Stimulated activated effector memory CD8-positive, alpha-beta T cell treated with anti-CD3 and anti-CD28 coated beads, Interleukin-12 subunit alpha, Interleukin-12 subunit beta, amount 100 ng/mL, for 72 hours (primary cell): ENCODE results near the gene COL19A1.

ENCODE experiments used
- ATAC-seq: fragments of 150-1000 bp; cut with Tn5 transposase; 2 replicates; pipeline ENCODE4 v1.10.0; 2021
- DNase-seq, 2 donors: peaks; one replicate each; pipeline ENCODE4 v3.0.0; 2021 to 2022; ENCODE audit warnings: low spot score in 2 of 2
- H3K27ac Mint-ChIP-seq: one replicate; pipeline ENCODE4 v1.8.0; 2022; ENCODE audit warnings: mild to moderate bottlenecking, mixed read lengths
- H3K36me3 Mint-ChIP-seq: one replicate; pipeline ENCODE4 v1.8.0; 2022; ENCODE audit warnings: mild to moderate bottlenecking, mixed read lengths
- H3K4me1 Mint-ChIP-seq: one replicate; pipeline ENCODE4 v1.8.0; 2022; ENCODE audit warnings: mixed read lengths
- H3K4me3 Mint-ChIP-seq: one replicate; pipeline ENCODE4 v1.8.0; 2022; ENCODE audit warnings: mild to moderate bottlenecking, mixed read lengths
- H3K9me3 Mint-ChIP-seq: one replicate; pipeline ENCODE4 v1.8.0; 2022; ENCODE audit warnings: mixed read lengths

The COL19A1 gene

GRCh38 chr6:70124882-70125545 is 258.7 kb downstream of the COL19A1 start:
- Mint-ChIP-seq H3K9me3 (no peaks in the 10 kb centered on the region), H3K27ac (no peak overlapping the region), H3K4me3 (no peak overlapping the region), H3K36me3 (no peaks in the 10 kb centered on the region), H3K4me1 (no peaks in the 10 kb centered on the region)
- ATAC-seq (no peak), DNase-seq (no peak)

DNA sequence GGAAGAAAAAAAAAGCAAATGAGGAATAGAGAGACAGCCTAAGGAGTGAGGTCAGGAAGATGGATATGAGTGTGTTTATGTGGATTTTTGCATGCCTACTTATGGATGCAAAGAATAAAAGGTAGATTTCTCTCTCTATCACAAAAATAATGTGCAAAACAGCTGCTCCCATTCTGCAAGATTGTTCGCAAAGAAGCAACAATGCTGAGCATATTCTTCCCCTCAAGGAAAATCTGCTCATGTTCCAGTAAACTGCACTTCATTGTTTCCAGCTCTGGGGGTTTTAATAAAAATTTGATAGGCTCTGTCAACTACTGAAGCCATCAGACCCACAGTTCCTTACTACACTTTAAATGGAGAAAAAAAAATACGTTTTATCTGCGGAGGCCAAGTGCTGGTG is 259.2 kb downstream of the COL19A1 start:
- Mint-ChIP-seq H3K27ac (no peak overlapping the region), H3K4me3 (no peak overlapping the region), H3K36me3 (no peaks in the 10 kb centered on the region), H3K4me1 (no peaks in the 10 kb centered on the region), H3K9me3 (no peaks in the 10 kb centered on the region)
- no peak for ATAC-seq
- DNase-seq = no peak

DNA sequence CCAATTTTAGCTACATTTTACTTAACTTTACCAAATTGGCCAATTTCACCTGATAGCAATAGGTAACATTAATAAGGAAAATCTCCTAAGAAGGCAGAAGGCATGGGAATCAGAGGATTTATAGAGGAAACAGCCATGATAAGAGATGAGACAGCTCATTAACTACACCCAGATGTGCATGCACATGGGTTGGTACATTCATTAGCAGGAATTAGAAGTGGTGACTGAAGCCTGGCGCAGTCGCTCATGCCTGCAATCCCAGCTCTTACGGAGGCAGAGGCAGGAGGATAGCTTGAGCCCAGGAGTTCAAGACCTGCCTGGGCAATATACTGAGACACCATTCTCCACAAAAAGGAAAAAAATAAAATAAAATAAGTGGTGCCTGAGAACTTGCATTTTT is 263.0 kb downstream of the COL19A1 start:
- Mint-ChIP-seq H3K4me3 (no peak overlapping the region), H3K9me3 (no peaks in the 10 kb centered on the region)
- DNase-seq = no peak

DNA sequence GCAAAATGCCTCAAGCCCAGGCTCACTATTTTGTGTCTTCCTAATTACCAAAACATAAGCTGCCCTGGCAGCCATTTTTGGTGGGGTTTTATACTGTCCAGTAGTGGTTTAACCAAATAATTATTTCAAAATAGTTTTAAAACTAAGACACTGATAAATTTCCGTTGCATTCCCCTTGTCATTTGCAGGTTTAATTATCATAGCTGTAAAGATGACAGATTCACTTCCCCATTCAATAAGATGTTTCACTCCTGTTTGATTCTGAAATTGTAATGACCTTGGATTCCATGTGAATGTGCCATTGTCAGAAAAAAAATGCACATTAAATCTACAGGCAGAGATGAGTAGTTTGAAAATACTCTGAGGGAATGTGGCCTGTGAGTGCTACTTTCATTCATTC is 264.5 kb downstream of the COL19A1 start:
- DNase-seq = no peak
- no peak overlapping the region for H3K4me3 Mint-ChIP-seq
- H3K9me3 Mint-ChIP-seq = no peaks in the 10 kb centered on the region
- H3K4me1 Mint-ChIP-seq = no peaks in the 10 kb centered on the region
- no peak overlapping the region for H3K27ac Mint-ChIP-seq
- no peaks in the 10 kb centered on the region for H3K36me3 Mint-ChIP-seq
- ATAC-seq = no peak

More for the DNA sequence above, 263.0 kb downstream of the COL19A1 start:
- H3K36me3 Mint-ChIP-seq = no peaks in the 10 kb centered on the region
- no peak overlapping the region for H3K27ac Mint-ChIP-seq
- no peak for ATAC-seq
- no peaks in the 10 kb centered on the region for H3K4me1 Mint-ChIP-seq

GRCh38 chr6:70131528-70131927 is 265.2 kb downstream of the COL19A1 start:
- ATAC-seq = no peak
- Mint-ChIP-seq H3K9me3 (no peaks in the 10 kb centered on the region), H3K36me3 (no peaks in the 10 kb centered on the region), H3K4me1 (no peaks in the 10 kb centered on the region), H3K27ac (no peak overlapping the region), H3K4me3 (no peak overlapping the region)
- no peak for DNase-seq

- Mint-ChIP-seq H3K9me3 (no peaks in the 10 kb centered on the region), H3K4me1 (no peaks in the 10 kb centered on the region), H3K4me3 (no peak overlapping the region), H3K36me3 (no peaks in the 10 kb centered on the region), H3K27ac (no peak overlapping the region)
- DNase-seq (no peak), ATAC-seq (no peak)
These were observed 266.9 kb downstream of the COL19A1 start for GRCh38 chr6:70133246-70133645.

DNA sequence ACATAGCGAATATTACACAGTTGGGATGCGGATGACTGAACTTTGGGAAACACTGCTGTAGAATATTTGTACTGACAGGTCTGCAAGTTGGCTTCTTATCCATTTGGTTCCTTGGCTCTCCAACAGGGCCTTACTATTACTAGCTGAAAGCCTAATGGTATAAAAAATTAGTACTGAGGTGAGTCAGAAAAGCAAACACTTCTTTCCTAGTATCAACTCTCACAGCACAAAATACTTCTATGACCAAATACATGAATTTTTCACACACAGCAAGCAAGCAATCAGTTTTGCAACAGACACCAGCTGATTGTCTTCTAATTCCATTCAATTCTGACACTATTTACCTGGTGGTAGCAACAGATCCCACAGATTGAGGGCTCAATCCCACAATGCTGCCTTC is 268.2 kb downstream of the COL19A1 start:
- no peak for ATAC-seq
- no peak overlapping the region for H3K4me3 Mint-ChIP-seq

DNA sequence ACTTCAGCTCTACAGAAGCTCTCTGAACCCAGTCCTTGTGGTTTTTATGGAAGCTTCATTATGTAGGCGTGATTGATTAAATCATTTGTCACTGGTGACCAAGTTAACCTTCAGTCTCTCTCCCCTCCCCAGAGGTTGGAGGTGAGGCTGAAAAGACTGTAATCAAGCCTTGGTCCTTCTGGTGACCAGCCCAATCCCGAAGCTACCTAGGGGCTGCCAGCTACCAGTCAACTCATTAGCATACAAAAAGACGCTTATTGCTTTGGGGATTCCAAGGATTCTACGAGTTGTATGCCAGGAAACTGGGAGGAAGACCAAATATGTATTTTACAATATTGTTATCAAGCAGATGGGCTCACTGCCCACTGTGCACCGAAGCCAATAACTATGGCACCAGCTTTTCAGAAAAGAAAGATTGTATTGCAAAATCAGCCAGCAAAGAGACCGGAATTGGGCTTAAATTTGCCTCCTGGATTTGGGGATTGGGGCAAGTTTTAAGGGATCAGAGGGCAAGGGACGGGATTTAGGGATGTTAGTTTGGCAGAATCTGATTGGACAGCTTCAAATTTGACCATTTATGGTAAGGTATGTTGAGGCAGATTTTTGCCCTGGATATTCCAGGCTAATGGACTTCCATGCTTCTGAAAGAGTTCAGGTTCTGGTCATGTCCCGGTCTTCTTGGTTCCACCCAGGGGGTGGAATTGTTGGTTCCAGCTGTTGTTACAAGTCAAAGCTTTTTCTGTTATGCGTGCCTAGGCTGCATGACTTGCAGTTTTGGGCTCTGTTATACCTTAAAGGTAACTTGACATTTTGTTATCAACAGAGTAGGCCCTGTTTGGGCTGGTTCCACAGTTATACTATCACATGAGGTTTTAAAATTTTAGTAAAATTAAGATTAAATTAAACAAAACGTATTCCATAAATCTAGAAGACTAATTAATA is 269.1 kb downstream of the COL19A1 start:
- no peak for DNase-seq
- H3K9me3 Mint-ChIP-seq = no peaks in the 10 kb centered on the region
- H3K36me3 Mint-ChIP-seq = no peaks in the 10 kb centered on the region
- H3K4me1 Mint-ChIP-seq = no peaks in the 10 kb centered on the region
- no peak overlapping the region for H3K27ac Mint-ChIP-seq
- H3K4me3 Mint-ChIP-seq = no peak overlapping the region
- ATAC-seq = no peak

More for the DNA sequence above, 268.2 kb downstream of the COL19A1 start:
- Mint-ChIP-seq H3K4me1 (no peaks in the 10 kb centered on the region), H3K9me3 (no peaks in the 10 kb centered on the region), H3K27ac (no peak overlapping the region), H3K36me3 (no peaks in the 10 kb centered on the region)
- no peak for DNase-seq

DNA sequence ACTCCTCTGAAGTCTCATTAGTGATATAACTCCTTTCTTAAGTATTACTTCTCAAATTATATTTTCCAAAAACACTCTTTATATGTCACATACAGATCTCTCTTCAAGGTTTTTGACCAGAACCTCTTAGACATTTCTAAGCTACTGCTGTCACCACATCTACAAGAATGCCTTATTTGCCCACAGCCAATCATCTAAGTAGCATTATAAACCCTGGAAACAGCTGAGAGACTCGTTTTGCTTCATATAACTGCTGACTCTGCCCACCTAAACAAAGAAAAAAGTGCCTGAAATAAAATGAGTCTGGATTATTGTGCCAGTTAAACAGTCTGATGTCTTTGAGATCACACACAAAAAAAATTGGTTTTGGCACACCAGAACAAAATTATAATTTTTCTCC is 270.6 kb downstream of the COL19A1 start:
- Mint-ChIP-seq H3K4me3 (no peak overlapping the region), H3K36me3 (no peaks in the 10 kb centered on the region), H3K9me3 (no peaks in the 10 kb centered on the region), H3K4me1 (no peaks in the 10 kb centered on the region), H3K27ac (no peak overlapping the region)
- no peak for ATAC-seq
- DNase-seq = no peak

DNA sequence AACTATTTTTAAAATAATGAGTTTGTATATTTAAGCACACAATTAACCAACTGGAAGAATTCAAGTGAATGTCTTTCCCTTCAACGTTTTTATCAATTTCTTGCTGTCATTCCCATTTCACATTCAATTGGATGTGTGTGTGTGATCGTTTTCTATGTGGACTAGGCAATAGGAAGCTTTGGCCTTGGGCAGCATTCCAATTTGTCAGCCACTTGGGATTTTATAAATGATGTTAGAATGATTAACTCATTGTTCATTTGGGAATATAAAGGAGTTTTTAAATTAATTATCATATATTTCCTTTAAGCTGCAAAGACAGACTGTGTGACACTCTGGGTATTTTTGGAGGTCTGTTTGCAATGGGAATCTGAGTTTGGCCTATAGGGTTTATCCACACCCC is 274.1 kb downstream of the COL19A1 start:
- no peaks in the 10 kb centered on the region for H3K4me1 Mint-ChIP-seq
- H3K36me3 Mint-ChIP-seq = no peaks in the 10 kb centered on the region
- H3K9me3 Mint-ChIP-seq = no peaks in the 10 kb centered on the region
- ATAC-seq (no peak), DNase-seq (no peak)
- no peak overlapping the region for H3K27ac Mint-ChIP-seq
- H3K4me3 Mint-ChIP-seq = no peak overlapping the region

DNA sequence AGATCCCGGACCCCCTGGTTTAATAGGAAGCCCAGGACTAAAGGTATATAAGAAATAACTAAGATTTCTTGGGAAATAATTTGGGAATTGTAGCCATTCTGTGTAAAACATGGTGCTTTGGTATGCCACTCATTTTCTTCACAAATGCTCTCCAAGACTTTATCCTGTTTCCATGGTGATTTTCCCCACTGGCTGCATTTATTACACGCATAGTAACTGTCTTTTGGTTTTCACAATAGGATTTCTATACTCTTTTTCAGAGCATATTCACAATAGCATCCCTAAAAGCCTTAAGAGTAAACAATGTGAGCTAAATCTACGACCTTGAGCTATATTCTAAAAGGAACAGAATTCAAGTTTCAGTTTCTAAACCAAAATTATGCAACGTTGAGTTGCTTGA is 275.7 kb downstream of the COL19A1 start:
- H3K4me3 Mint-ChIP-seq = no peak overlapping the region

GRCh38 chr6:70145178-70145577 is 278.8 kb downstream of the COL19A1 start:
- H3K9me3 Mint-ChIP-seq = no peaks in the 10 kb centered on the region
- H3K4me3 Mint-ChIP-seq = no peak overlapping the region
- H3K36me3 Mint-ChIP-seq = no peaks in the 10 kb centered on the region
- H3K27ac Mint-ChIP-seq = no peak overlapping the region
- H3K4me1 Mint-ChIP-seq = no peaks in the 10 kb centered on the region
- DNase-seq = no peak
- ATAC-seq = no peak

More for the DNA sequence above, 275.7 kb downstream of the COL19A1 start:
- no peaks in the 10 kb centered on the region for H3K4me1 Mint-ChIP-seq
- ATAC-seq = no peak
- H3K27ac Mint-ChIP-seq = no peak overlapping the region
- DNase-seq = no peak
- no peaks in the 10 kb centered on the region for H3K36me3 Mint-ChIP-seq
- no peaks in the 10 kb centered on the region for H3K9me3 Mint-ChIP-seq

- ATAC-seq = no peak
- Mint-ChIP-seq H3K4me1 (no peaks in the 10 kb centered on the region), H3K27ac (no peak overlapping the region), H3K36me3 (no peaks in the 10 kb centered on the region), H3K9me3 (no peaks in the 10 kb centered on the region), H3K4me3 (no peak overlapping the region)
- DNase-seq = no peak
These were observed 282.9 kb downstream of the COL19A1 start for GRCh38 chr6:70149209-70149788.

- no peak for DNase-seq
- ATAC-seq = no peak
- Mint-ChIP-seq H3K36me3 (no peaks in the 10 kb centered on the region), H3K27ac (no peak overlapping the region), H3K4me1 (no peaks in the 10 kb centered on the region), H3K9me3 (no peaks in the 10 kb centered on the region), H3K4me3 (no peak overlapping the region)
These were observed 284.2 kb downstream of the COL19A1 start for GRCh38 chr6:70150521-70150920.

DNA sequence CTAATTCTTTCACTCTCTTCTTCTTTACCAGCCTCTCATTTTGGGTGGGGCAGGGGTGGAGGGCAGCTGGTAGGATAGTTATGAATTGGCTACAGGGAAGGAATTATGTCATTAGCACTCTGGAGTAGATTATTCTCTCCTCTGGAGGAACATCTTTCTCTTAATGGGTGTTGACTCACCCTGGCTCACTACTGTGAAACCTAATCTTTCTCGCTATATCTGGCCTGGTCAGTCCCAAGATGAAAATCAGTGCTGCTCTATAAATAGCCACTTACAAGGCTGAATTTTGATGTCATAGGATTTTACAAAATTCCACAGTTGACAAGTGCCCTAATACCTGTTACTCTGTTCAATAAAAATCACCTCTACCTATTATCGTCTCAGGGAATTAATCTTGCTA is 285.3 kb downstream of the COL19A1 start:
- Mint-ChIP-seq H3K9me3 (no peaks in the 10 kb centered on the region), H3K4me3 (no peak overlapping the region), H3K4me1 (no peaks in the 10 kb centered on the region), H3K36me3 (no peaks in the 10 kb centered on the region), H3K27ac (no peak overlapping the region)
- ATAC-seq (no peak), DNase-seq (no peak)

GRCh38 chr6:70152786-70153185 is 286.4 kb downstream of the COL19A1 start:
- no peaks in the 10 kb centered on the region for H3K4me1 Mint-ChIP-seq
- DNase-seq (no peak), ATAC-seq (no peak)
- H3K9me3 Mint-ChIP-seq = no peaks in the 10 kb centered on the region
- no peak overlapping the region for H3K27ac Mint-ChIP-seq
- H3K36me3 Mint-ChIP-seq = no peaks in the 10 kb centered on the region
- H3K4me3 Mint-ChIP-seq = no peak overlapping the region
